Neural progenitor cell (in vitro differentiated cells): Measurements from ENCODE around the gene ALLC.

Experiments
- CTCF ChIP-seq: fragments of 200-600 bp; sonication (generic); IDR thresholded peaks from 2 replicates; pipeline ENCODE4 v1.5.1; 2017; ENCODE audit warnings: antibody characterized with exemption, mild to moderate bottlenecking
- EZH2phosphoT487 ChIP-seq: fragments of 200-600 bp; sonication (generic); IDR thresholded peaks from 2 replicates; pipeline ENCODE4 v1.6.1; 2017; ENCODE audit warnings: antibody characterized with exemption

GRCh38 chr2:3631851-3632659, 25.9 kb upstream of the ALLC start:
- TF ChIP-seq CTCF (no peak), EZH2phosphoT487 (no peak)
